H1 (cell line): ENCODE results near the gene QPCTL. TPM values are rescaled to one million over a fixed set of nuclear protein-coding genes. Genes with fewer than 3 reads are reported as not detected.

Experiments used
- CHD1 ChIP-seq: IDR thresholded peaks from 2 replicates; pipeline ENCODE4 v1.6.1; 2012; ENCODE audit warnings: low read depth, low read length, improper control_type of control experiment
- GABPA ChIP-seq: IDR thresholded peaks from 2 replicates; pipeline ENCODE4 v1.6.1; 2011; ENCODE audit warnings: mild to moderate bottlenecking, low read length, moderate library complexity, borderline replicate concordance; ENCODE audit not compliant: insufficient read depth
- GTF2F1 ChIP-seq: IDR thresholded peaks from 2 replicates; pipeline ENCODE4 v1.6.1; 2012; ENCODE audit warnings: low read depth, low read length, improper control_type of control experiment, borderline replicate concordance
- HDAC6 ChIP-seq: IDR thresholded peaks from one replicate; pipeline ENCODE4 v1.7.1; 2012; ENCODE audit warnings: low read depth, mild to moderate bottlenecking, inconsistent platforms, low read length, moderate library complexity
- KDM1A ChIP-seq: fragments of 200-600, 300-600 bp; sonication (generic); IDR thresholded peaks from 2 replicates; pipeline ENCODE4 v1.7.1; 2016; ENCODE audit warnings: mild to moderate bottlenecking, low read length, borderline replicate concordance
- KDM5A ChIP-seq: fragments of 200-600 bp; IDR thresholded peaks from 2 replicates; pipeline ENCODE4 v1.7.1; 2012; ENCODE audit warnings: mild to moderate bottlenecking, low read length, inconsistent platforms, mixed read lengths
- POLR2A ChIP-seq, 2 experiments: IDR thresholded peaks; 1 replicate in 1 of 2; 2 replicates in 1 of 2; pipeline ENCODE4 v1.6.1; 2011; ENCODE audit warnings: low read depth in 2 of 2, low read length in 2 of 2, mild to moderate bottlenecking in 2 of 2; ENCODE audit errors: control extremely low read depth in 1 of 2
- POLR2AphosphoS5 ChIP-seq: IDR thresholded peaks from 2 replicates; pipeline ENCODE4 v1.6.1; 2011; ENCODE audit warnings: low read depth, low read length
- SP2 ChIP-seq: IDR thresholded peaks from 2 replicates; pipeline ENCODE4 v1.6.1; 2012; ENCODE audit warnings: mild to moderate bottlenecking, low read length, inconsistent platforms
- SP4 ChIP-seq: IDR thresholded peaks from 2 replicates; pipeline ENCODE4 v1.6.1; 2012; ENCODE audit warnings: low read length, inconsistent platforms
- SRF ChIP-seq: IDR thresholded peaks from 2 replicates; pipeline ENCODE4 v1.6.1; 2011; ENCODE audit warnings: mild to moderate bottlenecking, low read depth, low read length, moderate library complexity
- TAF1 ChIP-seq: IDR thresholded peaks from 2 replicates; pipeline ENCODE4 v1.6.1; 2011; ENCODE audit warnings: mild to moderate bottlenecking, low read depth, low read length
- TBP ChIP-seq: IDR thresholded peaks from 2 replicates; pipeline ENCODE4 v1.6.1; 2011; ENCODE audit warnings: low read depth, low read length, improper control_type of control experiment
- polyA plus RNA-seq, 7 experiments: library from polyadenylated mRNA; depleted of rRNA in 3 of 7; stranded (reverse) in 5 of 7; unstranded in 2 of 7; fragments of >200 nt in 5 of 7; fragments of 200-250 nt in 2 of 7; gene quantifications; 1 replicate in 5 of 7; 2 replicates in 1 of 7; 4 replicates in 1 of 7; pipeline versions ENCODE4 v1.2.1 to v1.2.3, GENCODE V29; 2011 to 2013; ENCODE audit warnings: missing spikeins in 2 of 7, mixed read lengths in 2 of 7
- total RNA-seq: library from RNA; stranded (reverse); fragmentation: NEBNext Ultra II Directional; extraction: Animal tissue kit (Norgen Biotek cat#: 25700); gene quantifications from 2 replicates; pipeline ENCODE4 v1.2.1, GENCODE V29; 2021
- TF ChIP-seq, protein P1 (sequence below), 3 experiments: IDR thresholded peaks; 1 replicate in 2 of 3; 2 replicates in 1 of 3; pipeline versions ENCODE4 v1.5.1 to v1.6.1; 2011; ENCODE audit warnings: low read length in 3 of 3, mild to moderate bottlenecking in 3 of 3, inconsistent platforms in 2 of 3, low read depth in 1 of 3, moderate library complexity in 1 of 3; ENCODE audit not compliant: insufficient read depth in 1 of 3; ENCODE audit errors: control extremely low read depth in 1 of 3
- TF ChIP-seq, protein P2 (sequence below): IDR thresholded peaks from 2 replicates; pipeline ENCODE4 v1.6.1; 2012; ENCODE audit warnings: inconsistent platforms
- TF ChIP-seq, protein P3 (sequence below): IDR thresholded peaks from 2 replicates; pipeline ENCODE4 v1.6.1; 2012; ENCODE audit warnings: low read length, inconsistent platforms
- TF ChIP-seq, protein P4 (sequence below): IDR thresholded peaks from 2 replicates; pipeline ENCODE4 v1.6.1; 2011; ENCODE audit warnings: low read length, improper control_type of control experiment
- TF ChIP-seq, protein P5 (sequence below): IDR thresholded peaks from 2 replicates; pipeline ENCODE4 v1.6.1; 2011; ENCODE audit warnings: low read depth, mild to moderate bottlenecking, low read length; ENCODE audit not compliant: insufficient read depth

The QPCTL gene
- total and polyA plus RNA-seq, 2 of the 8 experiments (the other 6 are each of a cell fraction or from before 2014, with no cell fraction given), result 25.2 to 35.3 TPM

DNA sequence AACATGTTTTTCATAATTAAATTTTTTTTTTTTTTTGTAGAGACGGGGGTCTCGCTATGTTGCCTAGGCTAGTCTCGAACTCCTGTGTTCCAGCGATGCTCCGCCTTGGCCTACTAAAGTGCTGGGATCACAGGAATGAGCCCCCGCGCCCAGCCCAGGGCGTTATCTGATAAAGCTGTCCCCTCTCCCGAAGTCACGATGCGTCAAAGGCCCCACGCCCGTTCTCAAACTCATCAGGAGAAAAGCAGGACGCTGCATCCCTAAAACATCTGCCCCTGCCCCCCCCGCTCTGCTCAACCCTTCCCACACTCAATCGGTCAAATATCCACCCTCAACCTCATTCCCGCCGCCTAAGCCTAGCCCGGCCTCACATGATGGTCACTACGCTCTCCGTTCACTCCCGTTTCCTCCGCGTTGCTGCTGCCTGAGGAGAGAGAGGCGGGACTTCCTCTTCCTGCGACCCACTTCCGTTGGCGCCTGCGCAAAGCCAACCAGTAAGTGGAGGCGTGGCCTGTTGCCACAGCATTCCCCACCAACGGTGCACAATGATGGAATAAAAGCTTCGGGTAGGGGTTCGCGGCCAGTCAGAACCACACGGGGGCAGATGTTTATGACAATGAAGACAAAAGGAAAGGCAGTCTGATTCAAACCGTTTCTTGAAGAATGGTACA, 815 bp upstream of the QPCTL start, which contains the start of gene SNRPD2 (continued):
- TF ChIP-seq, protein P1, sequence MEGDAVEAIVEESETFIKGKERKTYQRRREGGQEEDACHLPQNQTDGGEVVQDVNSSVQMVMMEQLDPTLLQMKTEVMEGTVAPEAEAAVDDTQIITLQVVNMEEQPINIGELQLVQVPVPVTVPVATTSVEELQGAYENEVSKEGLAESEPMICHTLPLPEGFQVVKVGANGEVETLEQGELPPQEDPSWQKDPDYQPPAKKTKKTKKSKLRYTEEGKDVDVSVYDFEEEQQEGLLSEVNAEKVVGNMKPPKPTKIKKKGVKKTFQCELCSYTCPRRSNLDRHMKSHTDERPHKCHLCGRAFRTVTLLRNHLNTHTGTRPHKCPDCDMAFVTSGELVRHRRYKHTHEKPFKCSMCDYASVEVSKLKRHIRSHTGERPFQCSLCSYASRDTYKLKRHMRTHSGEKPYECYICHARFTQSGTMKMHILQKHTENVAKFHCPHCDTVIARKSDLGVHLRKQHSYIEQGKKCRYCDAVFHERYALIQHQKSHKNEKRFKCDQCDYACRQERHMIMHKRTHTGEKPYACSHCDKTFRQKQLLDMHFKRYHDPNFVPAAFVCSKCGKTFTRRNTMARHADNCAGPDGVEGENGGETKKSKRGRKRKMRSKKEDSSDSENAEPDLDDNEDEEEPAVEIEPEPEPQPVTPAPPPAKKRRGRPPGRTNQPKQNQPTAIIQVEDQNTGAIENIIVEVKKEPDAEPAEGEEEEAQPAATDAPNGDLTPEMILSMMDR (IDR thresholded peaks at IDR 0.05; ENCODE audit: control extremely low read depth in 1 of 3, insufficient read depth in 1 of 3, low read depth in 1 of 3, low read length in 3 of 3), result no peak
- no peak for TF ChIP-seq SP2
- TF ChIP-seq, protein P2, sequence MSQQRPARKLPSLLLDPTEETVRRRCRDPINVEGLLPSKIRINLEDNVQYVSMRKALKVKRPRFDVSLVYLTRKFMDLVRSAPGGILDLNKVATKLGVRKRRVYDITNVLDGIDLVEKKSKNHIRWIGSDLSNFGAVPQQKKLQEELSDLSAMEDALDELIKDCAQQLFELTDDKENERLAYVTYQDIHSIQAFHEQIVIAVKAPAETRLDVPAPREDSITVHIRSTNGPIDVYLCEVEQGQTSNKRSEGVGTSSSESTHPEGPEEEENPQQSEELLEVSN, result peak; percentile 33; the same call in 1 of the 2 replicates
- TF ChIP-seq HDAC6, result no peak
- peak; percentile 99 for TF ChIP-seq POLR2AphosphoS5
- TF ChIP-seq, protein P3, sequence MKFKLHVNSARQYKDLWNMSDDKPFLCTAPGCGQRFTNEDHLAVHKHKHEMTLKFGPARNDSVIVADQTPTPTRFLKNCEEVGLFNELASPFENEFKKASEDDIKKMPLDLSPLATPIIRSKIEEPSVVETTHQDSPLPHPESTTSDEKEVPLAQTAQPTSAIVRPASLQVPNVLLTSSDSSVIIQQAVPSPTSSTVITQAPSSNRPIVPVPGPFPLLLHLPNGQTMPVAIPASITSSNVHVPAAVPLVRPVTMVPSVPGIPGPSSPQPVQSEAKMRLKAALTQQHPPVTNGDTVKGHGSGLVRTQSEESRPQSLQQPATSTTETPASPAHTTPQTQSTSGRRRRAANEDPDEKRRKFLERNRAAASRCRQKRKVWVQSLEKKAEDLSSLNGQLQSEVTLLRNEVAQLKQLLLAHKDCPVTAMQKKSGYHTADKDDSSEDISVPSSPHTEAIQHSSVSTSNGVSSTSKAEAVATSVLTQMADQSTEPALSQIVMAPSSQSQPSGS, result 0 out of 2 replicates have a peak, but pooled peaks have one; percentile 11
- TF ChIP-seq KDM5A, result peak; percentile 59; the same call in 1 of the 2 replicates
- TF ChIP-seq GABPA, result peak; percentile 92
- TF ChIP-seq TBP, result peak; percentile 82
- TF ChIP-seq SP4, result no peak
- TF ChIP-seq POLR2A (IDR thresholded peaks at IDR 0.05; ENCODE audit: control extremely low read depth in 1 of 2, low read depth in 2 of 2, low read length in 2 of 2), result peak; percentile 89 to 94
- TF ChIP-seq, protein P4, sequence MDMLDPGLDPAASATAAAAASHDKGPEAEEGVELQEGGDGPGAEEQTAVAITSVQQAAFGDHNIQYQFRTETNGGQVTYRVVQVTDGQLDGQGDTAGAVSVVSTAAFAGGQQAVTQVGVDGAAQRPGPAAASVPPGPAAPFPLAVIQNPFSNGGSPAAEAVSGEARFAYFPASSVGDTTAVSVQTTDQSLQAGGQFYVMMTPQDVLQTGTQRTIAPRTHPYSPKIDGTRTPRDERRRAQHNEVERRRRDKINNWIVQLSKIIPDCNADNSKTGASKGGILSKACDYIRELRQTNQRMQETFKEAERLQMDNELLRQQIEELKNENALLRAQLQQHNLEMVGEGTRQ, result no peak; the same call in 1 of the 2 replicates
- no peak for TF ChIP-seq CHD1
- TF ChIP-seq SRF, result no peak
- TF ChIP-seq, protein P5, sequence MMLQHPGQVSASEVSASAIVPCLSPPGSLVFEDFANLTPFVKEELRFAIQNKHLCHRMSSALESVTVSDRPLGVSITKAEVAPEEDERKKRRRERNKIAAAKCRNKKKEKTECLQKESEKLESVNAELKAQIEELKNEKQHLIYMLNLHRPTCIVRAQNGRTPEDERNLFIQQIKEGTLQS, result no peak
- TF ChIP-seq KDM1A, result no peak
- 0 out of 2 replicates have a peak, but pooled peaks have one; percentile 11 for TF ChIP-seq GTF2F1
- TF ChIP-seq TAF1, result peak; percentile 94
